ENCODE data around the gene ZNF214. TPM values are rescaled to one million over a fixed set of nuclear protein-coding genes. Genes with fewer than 3 reads are reported as not detected.

ZNF214 gene
- 1.9 and 2.8 TPM in 2 replicates for total RNA-seq
- 1.3 TPM for polyA plus RNA-seq (2012)

- peak; percentile 94 for DNase-seq (ENCODE audit: low read depth)
These were observed at the start of gene ZNF214, which contains the start of gene NLRP14 for GRCh38 chr11:7020183-7020917. Gene ZNF214 (minus strand): TSS chr11:7020346. CDS start chr11:7002835, 17,511 bp downstream. Gene NLRP14 (plus strand): TSS chr11:7020479. CDS start chr11:7038587, 18,108 bp downstream.

- no peak for DNase-seq (ENCODE audit: low read depth)
These were observed 42.4 kb upstream of the ZNF214 start for GRCh38 chr11:7062534-7062933.

- DNase-seq (ENCODE audit: low read depth) = peak; percentile 70
These were observed 40.7 kb upstream of the ZNF214 start for GRCh38 chr11:7060868-7061267.

- no peak for DNase-seq (ENCODE audit: low read depth)
These were observed 37.5 kb upstream of the ZNF214 start for GRCh38 chr11:7057641-7058040.

- no peak for DNase-seq (ENCODE audit: low read depth)
These were observed 36.8 kb upstream of the ZNF214 start for GRCh38 chr11:7056828-7057513.

- DNase-seq (ENCODE audit: low read depth) = no peak
These were observed 30.0 kb upstream of the ZNF214 start for GRCh38 chr11:7050191-7050590.

GRCh38 chr11:7046474-7047175, 26.5 kb upstream of the ZNF214 start:
- DNase-seq (ENCODE audit: low read depth) = no peak

- DNase-seq (ENCODE audit: low read depth) = no peak
These were observed 13.9 kb upstream of the ZNF214 start for GRCh38 chr11:7034019-7034418.

GRCh38 chr11:7032692-7033091, 12.5 kb upstream of the ZNF214 start:
- no peak for DNase-seq (ENCODE audit: low read depth)

- no peak for DNase-seq (ENCODE audit: low read depth)
These were observed 11.3 kb upstream of the ZNF214 start for GRCh38 chr11:7031471-7031871.

GRCh38 chr11:7030836-7031235, 10.7 kb upstream of the ZNF214 start:
- DNase-seq (ENCODE audit: low read depth) = no peak

- DNase-seq (ENCODE audit: low read depth) = no peak
These were observed 8.0 kb upstream of the ZNF214 start for GRCh38 chr11:7028141-7028540.

GRCh38 chr11:7021318-7021717, 1.2 kb upstream of the ZNF214 start:
- DNase-seq (ENCODE audit: low read depth) = no peak

- no peak for DNase-seq (ENCODE audit: low read depth)
These were observed 505 bp downstream of the ZNF214 start for GRCh38 chr11:7019500-7020182.

- no peak for DNase-seq (ENCODE audit: low read depth)
These were observed 4.1 kb downstream of the ZNF214 start for GRCh38 chr11:7016011-7016410.

- DNase-seq (ENCODE audit: low read depth) = no peak
These were observed 6.0 kb downstream of the ZNF214 start for GRCh38 chr11:7014118-7014517.

GRCh38 chr11:7004482-7004881, 15.7 kb downstream of the ZNF214 start:
- DNase-seq (ENCODE audit: low read depth) = peak; percentile 8

GRCh38 chr11:6995703-6996102, 24.4 kb downstream of the ZNF214 start:
- DNase-seq (ENCODE audit: low read depth) = no peak

GRCh38 chr11:6992457-6993417, 27.4 kb downstream of the ZNF214 start:
- DNase-seq (ENCODE audit: low read depth) = peak; percentile 46

- no peak for DNase-seq (ENCODE audit: low read depth)
These were observed 28.1 kb downstream of the ZNF214 start for GRCh38 chr11:6992026-6992425.
